Tibial artery (tissue), 4 donors: Measurements from ENCODE around the gene ATP13A3.

ENCODE experiments used
- DNase-seq, 2 donors: peaks; one replicate each; pipeline ENCODE4 v3.0.0-alpha.2; 2019
- H3K27ac ChIP-seq, 2 donors: fragments of 200-600 bp; sonication (generic) in 1 of 2; 1 replicate in 1 of 2; 2 replicates in 1 of 2; pipeline ENCODE4 v1.5.1; 2018 to 2019; ENCODE audit warnings: mild to moderate bottlenecking in 1 of 2
- H3K27me3 ChIP-seq, 2 donors: fragments of 200-600 bp; sonication (generic) in 1 of 2; one replicate each; pipeline versions ENCODE4 v1.5.1 to v1.6.0; 2016 to 2019
- H3K36me3 ChIP-seq, 3 donors: fragments of 200-600 bp; sonication (generic) in 2 of 3; one replicate each; pipeline ENCODE4 v1.5.1; 2016 to 2019; ENCODE audit warnings: mild to moderate bottlenecking in 2 of 3
- H3K4me1 ChIP-seq, 4 donors: fragments of 200-600 bp; sonication (generic) in 2 of 4; 1 replicate in 3 of 4; 2 replicates in 1 of 4; pipeline ENCODE4 v1.5.1; 2016 to 2019
- H3K4me3 ChIP-seq, 2 donors: fragments of 200-600 bp; sonication (generic) in 1 of 2; 1 replicate in 1 of 2; 2 replicates in 1 of 2; pipeline ENCODE4 v1.5.1; 2018 to 2019; ENCODE audit warnings: mild to moderate bottlenecking in 2 of 2
- H3K9me3 ChIP-seq, 3 donors: fragments of 200-600 bp; sonication (generic) in 1 of 3; one replicate each; pipeline ENCODE4 v1.5.1; 2016 to 2019
- intact Hi-C: fragments of 100-400 bp; cut with DNase I; formaldehyde crosslinking; loops from one replicate; pipeline ENCODE4 v1.15.0; 2023; ENCODE audit warnings: low total_unique reads
- TF ChIP-seq, protein P1 (sequence below), 2 experiments: fragments of 200-600 bp in 1 of 2; fragments of 450-650 bp in 1 of 2; IDR thresholded peaks; one replicate each; pipeline ENCODE4 v1.5.1; 2017 to 2019; ENCODE audit warnings: antibody characterized with exemption in 2 of 2, mild to moderate bottlenecking in 1 of 2, moderate library complexity in 1 of 2

ATP13A3 gene

DNA sequence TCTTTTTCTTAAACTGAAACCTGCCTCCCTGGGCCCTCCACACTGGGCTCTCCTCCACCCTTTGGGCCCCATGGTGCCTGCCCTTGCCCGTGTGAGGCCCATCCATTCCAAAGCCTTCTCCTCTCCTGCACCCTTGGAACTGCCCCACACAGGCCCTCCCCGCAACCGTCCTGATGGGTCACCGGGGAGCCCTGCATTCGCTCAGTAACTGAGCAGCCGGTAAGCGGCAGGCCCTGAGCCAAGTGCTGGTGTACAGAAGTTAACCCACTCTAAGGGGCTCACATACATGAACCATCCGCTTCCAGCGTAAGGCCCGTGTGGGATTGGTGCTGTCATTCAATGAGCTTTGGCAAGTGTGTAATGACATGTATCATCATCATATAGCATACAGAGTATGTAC lies 111.9 kb downstream of the ATP13A3 start:
- Histone ChIP-seq H3K9me3 (no peaks in the 10 kb centered on the region), H3K4me1 (peaks cover 0 to under 1% (median 0%) of the 10 kb centered on the region in 4 donors), H3K27ac (no peak overlapping the region), H3K27me3 (peaks cover 0 to 62% of the 10 kb centered on the region in 2 donors), H3K4me3 (no peak overlapping the region), H3K36me3 (no peaks in the 10 kb centered on the region)
- no peak for DNase-seq
- intact Hi-C loops = no loop called here
- TF ChIP-seq, protein P1, sequence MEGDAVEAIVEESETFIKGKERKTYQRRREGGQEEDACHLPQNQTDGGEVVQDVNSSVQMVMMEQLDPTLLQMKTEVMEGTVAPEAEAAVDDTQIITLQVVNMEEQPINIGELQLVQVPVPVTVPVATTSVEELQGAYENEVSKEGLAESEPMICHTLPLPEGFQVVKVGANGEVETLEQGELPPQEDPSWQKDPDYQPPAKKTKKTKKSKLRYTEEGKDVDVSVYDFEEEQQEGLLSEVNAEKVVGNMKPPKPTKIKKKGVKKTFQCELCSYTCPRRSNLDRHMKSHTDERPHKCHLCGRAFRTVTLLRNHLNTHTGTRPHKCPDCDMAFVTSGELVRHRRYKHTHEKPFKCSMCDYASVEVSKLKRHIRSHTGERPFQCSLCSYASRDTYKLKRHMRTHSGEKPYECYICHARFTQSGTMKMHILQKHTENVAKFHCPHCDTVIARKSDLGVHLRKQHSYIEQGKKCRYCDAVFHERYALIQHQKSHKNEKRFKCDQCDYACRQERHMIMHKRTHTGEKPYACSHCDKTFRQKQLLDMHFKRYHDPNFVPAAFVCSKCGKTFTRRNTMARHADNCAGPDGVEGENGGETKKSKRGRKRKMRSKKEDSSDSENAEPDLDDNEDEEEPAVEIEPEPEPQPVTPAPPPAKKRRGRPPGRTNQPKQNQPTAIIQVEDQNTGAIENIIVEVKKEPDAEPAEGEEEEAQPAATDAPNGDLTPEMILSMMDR (IDR thresholded peaks at IDR 0.05) = no peak

DNA sequence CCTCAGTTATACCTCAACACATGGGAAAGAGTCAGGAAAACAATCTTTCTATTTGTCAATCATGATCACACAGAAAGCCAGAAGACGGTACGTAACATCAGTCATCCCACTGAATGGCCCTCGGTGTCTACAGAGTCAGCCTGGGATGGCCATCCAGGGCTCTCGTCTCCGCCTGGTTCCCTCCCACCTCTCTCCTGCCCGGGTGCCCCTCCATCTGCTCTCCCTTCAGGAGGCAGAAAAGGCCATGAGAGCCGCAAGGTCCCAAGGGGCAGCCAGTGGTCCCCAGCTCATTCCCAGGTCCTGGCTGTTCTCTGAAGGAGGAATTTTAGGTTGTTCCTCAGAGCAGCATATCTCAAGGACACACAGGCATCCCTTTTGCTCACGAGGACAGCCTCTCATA lies 112.9 kb downstream of the ATP13A3 start:
- no peaks in the 10 kb centered on the region for H3K36me3 ChIP-seq
- DNase-seq = no peak
- intact Hi-C loops = no loop called here
- TF ChIP-seq, protein P1 (IDR thresholded peaks at IDR 0.05) = no peak
- H3K4me3 ChIP-seq = no peak overlapping the region
- peaks cover 0 to 10% (median 0%) of the 10 kb centered on the region in 4 donors for H3K4me1 ChIP-seq
- H3K9me3 ChIP-seq = no peaks in the 10 kb centered on the region
- H3K27ac ChIP-seq = no peak overlapping the region
- peaks cover 0 to 60% of the 10 kb centered on the region in 2 donors for H3K27me3 ChIP-seq

DNA sequence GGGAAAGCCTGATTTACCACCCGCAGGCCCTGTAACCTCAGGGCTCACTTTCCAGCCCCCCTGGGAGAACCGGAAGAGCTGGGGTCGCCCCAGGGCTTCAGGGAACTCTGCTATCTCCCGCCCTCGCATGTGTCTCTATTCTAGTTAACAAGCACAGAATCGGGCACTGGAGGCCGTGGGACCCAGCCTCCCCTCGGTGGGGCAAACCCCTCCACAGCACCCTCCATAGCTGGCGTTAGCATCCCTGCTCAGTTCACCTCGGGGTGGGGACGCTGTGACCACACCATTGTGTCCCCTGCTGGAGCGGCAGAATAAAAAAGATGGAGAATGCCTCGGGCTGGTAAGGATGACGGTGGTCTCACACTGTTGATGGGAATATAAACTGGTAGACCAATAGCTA lies 113.8 kb downstream of the ATP13A3 start:
- Histone ChIP-seq H3K4me3 (no peak overlapping the region), H3K4me1 (peaks cover 0 to 10% (median 0%) of the 10 kb centered on the region in 4 donors), H3K9me3 (no peaks in the 10 kb centered on the region), H3K27ac (no peak overlapping the region), H3K27me3 (peaks cover 0 to 58% of the 10 kb centered on the region in 2 donors), H3K36me3 (no peaks in the 10 kb centered on the region)
- DNase-seq = no peak
- TF ChIP-seq, protein P1 (IDR thresholded peaks at IDR 0.05) = no peak
- intact Hi-C loops = no loop called here

DNA sequence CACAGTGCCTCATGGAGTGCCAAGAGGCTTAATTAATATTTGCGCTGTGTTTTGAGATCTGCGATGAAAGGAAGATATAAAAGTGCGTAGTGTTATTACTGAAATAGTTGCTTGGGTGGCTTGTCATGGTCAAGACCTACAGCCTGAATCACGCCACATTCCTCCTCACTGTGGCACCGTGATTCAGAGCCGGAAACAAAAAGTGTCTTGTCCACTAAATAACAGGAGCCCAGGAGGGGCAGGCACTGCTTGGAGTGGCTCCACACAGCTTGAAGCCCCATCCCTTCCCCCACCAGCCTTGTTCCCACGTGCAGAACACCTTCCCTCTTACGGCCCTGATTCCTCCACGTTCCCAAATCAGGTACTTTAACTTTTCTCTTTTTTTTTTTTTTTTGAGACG lies 116.0 kb downstream of the ATP13A3 start:
- TF ChIP-seq, protein P1 (IDR thresholded peaks at IDR 0.05) = no peak

DNA sequence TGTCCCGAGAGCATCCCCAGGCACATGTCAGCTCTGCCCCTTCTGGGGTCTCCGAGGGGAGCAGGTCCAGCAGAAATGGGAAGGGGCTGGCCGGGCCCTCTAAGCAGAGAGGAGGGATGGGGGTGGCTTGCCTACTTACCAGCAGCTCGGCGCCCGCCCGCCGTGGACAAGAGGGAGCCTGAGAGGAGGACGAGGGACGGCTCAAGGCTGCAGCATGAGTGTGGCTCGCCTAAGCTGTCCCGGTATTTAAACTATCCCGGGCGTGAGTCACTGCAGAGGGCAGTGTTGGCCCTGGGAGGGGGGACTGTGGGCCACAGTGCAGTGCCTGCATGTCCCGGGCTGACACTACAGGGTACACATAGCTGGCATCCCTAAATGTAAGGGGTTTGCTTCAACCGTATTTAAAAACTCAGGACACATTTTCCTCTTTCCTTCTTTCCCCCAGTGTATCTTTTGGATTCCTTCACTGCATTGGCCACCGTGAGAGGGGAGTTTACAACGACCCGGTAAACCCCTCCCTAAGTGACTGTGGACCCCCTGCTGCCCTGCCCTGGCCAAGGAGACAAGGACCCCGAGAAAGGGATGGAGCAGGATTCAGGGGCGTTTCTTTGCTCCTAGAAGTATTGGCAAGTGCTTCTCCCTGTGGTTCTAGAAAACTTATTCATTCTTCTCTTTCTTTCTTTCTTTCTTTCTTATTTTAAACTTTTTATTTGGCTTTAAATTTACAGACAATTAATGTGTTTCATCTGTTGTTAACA lies 117.1 kb downstream of the ATP13A3 start, which contains the start of gene LRRC15:
TSS of gene LRRC15 (minus strand) at position 222 of the 758 bp plus-strand sequence. CDS start 8,700 bp downstream, outside the sequence.
- no peak within 1 kb of the TSS for H3K27ac ChIP-seq
- intact Hi-C loops = no loop called here
- peaks cover 0 to 43% of the 10 kb centered on the region in 2 donors for H3K27me3 ChIP-seq
- H3K9me3 ChIP-seq = no peaks in the 10 kb centered on the region
- no peak for DNase-seq
- TF ChIP-seq, protein P1 (IDR thresholded peaks at IDR 0.05) = no peak
- no peaks in the 10 kb centered on the region for H3K36me3 ChIP-seq
- H3K4me3 ChIP-seq = no peak within 1 kb of the TSS
- H3K4me1 ChIP-seq = peaks cover 0 to 16% (median 2%) of the 10 kb centered on the region in 4 donors

More for the DNA sequence above, 116.0 kb downstream of the ATP13A3 start:
- intact Hi-C loops = no loop called here
- no peak overlapping the region for H3K4me3 ChIP-seq
- H3K9me3 ChIP-seq = no peaks in the 10 kb centered on the region
- H3K36me3 ChIP-seq = no peaks in the 10 kb centered on the region
- no peak for DNase-seq
- H3K4me1 ChIP-seq = peaks cover 0 to 10% (median 0%) of the 10 kb centered on the region in 4 donors
- no peak overlapping the region for H3K27ac ChIP-seq
- peaks cover 0 to 54% of the 10 kb centered on the region in 2 donors for H3K27me3 ChIP-seq
